Activated CD4-positive, alpha-beta T cell treated with anti-CD3 and anti-CD28 coated beads for 36 hours (primary cell): ENCODE data around the gene S100A9. TPM values are rescaled to one million over a fixed set of nuclear protein-coding genes. Genes with fewer than 3 reads are reported as not detected.

ENCODE experiments used
- ATAC-seq: fragments of 200-7000 bp; cut with Tn5 transposase; one replicate; pipeline ENCODE4 v1.10.0; 2021; ENCODE audit warnings: mild to moderate bottlenecking, moderate library complexity
- CTCF ChIA-PET: fragments of 350-600 bp; sonication (Branson Sonifier 250); formaldehyde crosslinking; loops from one replicate; lab custom pipeline; 2021; ENCODE audit warnings: antibody characterized with exemption; lab: Charles Lee
- POLR2A ChIA-PET: fragments of 350-600 bp; sonication (Branson Sonifier 250); formaldehyde crosslinking; loops from one replicate; lab custom pipeline; 2021; ENCODE audit warnings: antibody characterized with exemption, inconsistent platforms; lab: Charles Lee
- DNase-seq: peaks from one replicate; pipeline ENCODE4 v3.0.0-alpha.2; 2020
- H3K27ac Mint-ChIP-seq: one replicate; pipeline ENCODE4 v1.8.0; 2021; ENCODE audit warnings: mixed read lengths
- H3K27me3 Mint-ChIP-seq: one replicate; pipeline ENCODE4 v1.8.0; 2021; ENCODE audit warnings: mixed read lengths
- H3K36me3 Mint-ChIP-seq: one replicate; pipeline ENCODE4 v1.8.0; 2021; ENCODE audit warnings: low read depth, mixed read lengths
- H3K4me1 Mint-ChIP-seq: one replicate; pipeline ENCODE4 v1.8.0; 2021; ENCODE audit warnings: mixed read lengths
- H3K4me3 Mint-ChIP-seq: one replicate; pipeline ENCODE4 v1.8.0; 2021; ENCODE audit warnings: mild to moderate bottlenecking, moderate library complexity, mixed read lengths
- H3K9me3 Mint-ChIP-seq: one replicate; pipeline ENCODE4 v1.8.0; 2021; ENCODE audit warnings: low read depth, mixed read lengths
- intact Hi-C, 2 experiments: fragments of 100-400 bp; cut with DNase I in 1 of 2; cut with micrococcal nuclease in 1 of 2; formaldehyde crosslinking; loops; one replicate each; pipeline versions ENCODE4 v1.14.2 to v1.15.1; 2022 to 2024; cut with DNase I, micrococcal nuclease
- total RNA-seq, 2 experiments: library from RNA; stranded (reverse); gene quantifications; one replicate each; pipeline ENCODE4 v1.2.3, GENCODE V29; 2021

The S100A9 gene
- total RNA-seq, 2 experiments from 2014 or later, result not detected

- no peaks in the 10 kb centered on the region for H3K4me1 Mint-ChIP-seq
- ATAC-seq (no peak), DNase-seq (no peak)
- CTCF ChIA-PET, result no interaction called here
- H3K27me3 Mint-ChIP-seq, result peaks cover 2% of the 10 kb centered on the region
- intact Hi-C loops, result no loop called here
- no peaks in the 10 kb centered on the region for H3K36me3 Mint-ChIP-seq
- no peak overlapping the region for H3K27ac Mint-ChIP-seq
- no peak overlapping the region for H3K4me3 Mint-ChIP-seq
- POLR2A ChIA-PET, result no interaction called here
- H3K9me3 Mint-ChIP-seq, result peaks cover 8% of the 10 kb centered on the region
Measured at GRCh38 chr1:153333902-153334301, 23.8 kb upstream of the S100A9 start.

GRCh38 chr1:153336650-153337049 is 21.0 kb upstream of the S100A9 start:
- Mint-ChIP-seq H3K4me3 (no peak overlapping the region), H3K27me3 (peaks cover 3% of the 10 kb centered on the region), H3K36me3 (no peaks in the 10 kb centered on the region), H3K4me1 (peaks cover 12% of the 10 kb centered on the region), H3K9me3 (peaks cover 3% of the 10 kb centered on the region), H3K27ac (no peak overlapping the region)
- ChIA-PET CTCF (interaction anchor here (0.8 to 1.3 kb wide), 2 partner anchors 15 to 162 kb away, joined by 3 to 7 read pairs; no protein-coding TSS in a partner anchor), POLR2A (no interaction called here)
- intact Hi-C loops, result no loop called here
- DNase-seq (no peak), ATAC-seq (no peak)

GRCh38 chr1:153337980-153338853 is 19.4 kb upstream of the S100A9 start:
- Mint-ChIP-seq H3K27ac (no peak overlapping the region), H3K4me1 (peaks cover 12% of the 10 kb centered on the region), H3K36me3 (no peaks in the 10 kb centered on the region), H3K4me3 (no peak overlapping the region), H3K27me3 (peaks cover 3% of the 10 kb centered on the region), H3K9me3 (no peaks in the 10 kb centered on the region)
- DNase-seq, result no peak
- no peak for ATAC-seq
- ChIA-PET CTCF (interaction anchor here (0.6 kb wide), 1 partner anchor 353 kb away, joined by 3 read pairs; no protein-coding TSS in a partner anchor), POLR2A (no interaction called here)
- intact Hi-C loops, result no loop called here

GRCh38 chr1:153339802-153340201 is 17.9 kb upstream of the S100A9 start:
- peak; percentile 9 for ATAC-seq
- intact Hi-C loops, result no loop called here
- Mint-ChIP-seq H3K27ac (no peak overlapping the region), H3K4me3 (no peak overlapping the region), H3K9me3 (no peaks in the 10 kb centered on the region), H3K4me1 (peaks cover 27% of the 10 kb centered on the region), H3K36me3 (no peaks in the 10 kb centered on the region), H3K27me3 (peaks cover 3% of the 10 kb centered on the region)
- CTCF ChIA-PET, result no interaction called here
- no peak for DNase-seq
- POLR2A ChIA-PET, result no interaction called here

GRCh38 chr1:153340356-153340755 is 17.3 kb upstream of the S100A9 start:
- no peak overlapping the region for H3K27ac Mint-ChIP-seq
- CTCF ChIA-PET, result no interaction called here
- ATAC-seq, result no peak
- no peak for DNase-seq
- no peaks in the 10 kb centered on the region for H3K36me3 Mint-ChIP-seq
- H3K4me1 Mint-ChIP-seq, result peaks cover 31% of the 10 kb centered on the region
- no peaks in the 10 kb centered on the region for H3K9me3 Mint-ChIP-seq
- H3K4me3 Mint-ChIP-seq, result no peak overlapping the region
- intact Hi-C loops, result no loop called here
- peaks cover 3% of the 10 kb centered on the region for H3K27me3 Mint-ChIP-seq
- POLR2A ChIA-PET, result no interaction called here

GRCh38 chr1:153341431-153341934 is 16.2 kb upstream of the S100A9 start:
- no peak overlapping the region for H3K4me3 Mint-ChIP-seq
- POLR2A ChIA-PET, result no interaction called here
- CTCF ChIA-PET, result interaction anchor here (0.7 to 3.4 kb wide), 3 partner anchors 11 to 102 kb away, joined by 3 to 20 read pairs (median 3); partner anchors contain the start of gene S100A9

GRCh38 chr1:153342178-153342577 is 15.5 kb upstream of the S100A9 start:
- DNase-seq, result no peak
- Mint-ChIP-seq H3K9me3 (no peaks in the 10 kb centered on the region), H3K27ac (no peak overlapping the region), H3K4me1 (peaks cover 45% of the 10 kb centered on the region), H3K27me3 (peaks cover 5% of the 10 kb centered on the region), H3K36me3 (no peaks in the 10 kb centered on the region), H3K4me3 (no peak overlapping the region)
- ATAC-seq, result no peak
- CTCF ChIA-PET, result interaction anchor here (0.7 to 3.4 kb wide), 2 partner anchors 10 to 103 kb away, joined by 3 to 20 read pairs; no protein-coding TSS in a partner anchor
- POLR2A ChIA-PET, result no interaction called here
- intact Hi-C loops, result no loop called here

More at GRCh38 chr1:153341431-153341934, 16.2 kb upstream of the S100A9 start:
- ATAC-seq (no peak), DNase-seq (no peak)
- intact Hi-C loops, result no loop called here
- Mint-ChIP-seq H3K4me1 (peaks cover 42% of the 10 kb centered on the region), H3K9me3 (no peaks in the 10 kb centered on the region), H3K36me3 (no peaks in the 10 kb centered on the region), H3K27me3 (peaks cover 5% of the 10 kb centered on the region), H3K27ac (no peak overlapping the region)

- POLR2A ChIA-PET, result no interaction called here
Measured at GRCh38 chr1:153343040-153343681, 14.5 kb upstream of the S100A9 start.

GRCh38 chr1:153343811-153344717 is 13.6 kb upstream of the S100A9 start:
- Mint-ChIP-seq H3K4me3 (no peak overlapping the region), H3K4me1 (peaks cover 45% of the 10 kb centered on the region)
- intact Hi-C loops, result no loop called here

More at GRCh38 chr1:153343040-153343681, 14.5 kb upstream of the S100A9 start:
- no peaks in the 10 kb centered on the region for H3K36me3 Mint-ChIP-seq
- H3K4me1 Mint-ChIP-seq, result peaks cover 45% of the 10 kb centered on the region
- ATAC-seq (no peak), DNase-seq (no peak)
- no peak overlapping the region for H3K4me3 Mint-ChIP-seq
- CTCF ChIA-PET, result interaction anchor here (0.8 to 3.4 kb wide), 3 partner anchors 9 to 152 kb away, joined by 3 to 20 read pairs (median 5); no protein-coding TSS in a partner anchor
- peaks cover 8% of the 10 kb centered on the region for H3K27me3 Mint-ChIP-seq
- peak overlapping the region; percentile 20 for H3K27ac Mint-ChIP-seq
- H3K9me3 Mint-ChIP-seq, result no peaks in the 10 kb centered on the region
- intact Hi-C loops, result no loop called here

GRCh38 chr1:153344718-153345025 is 13.0 kb upstream of the S100A9 start:
- Mint-ChIP-seq H3K9me3 (no peaks in the 10 kb centered on the region), H3K4me3 (no peak overlapping the region)

More at GRCh38 chr1:153343811-153344717, 13.6 kb upstream of the S100A9 start:
- ATAC-seq (no peak), DNase-seq (no peak)
- H3K27ac Mint-ChIP-seq, result peak overlapping the region; percentile 20
- H3K36me3 Mint-ChIP-seq, result no peaks in the 10 kb centered on the region
- H3K9me3 Mint-ChIP-seq, result no peaks in the 10 kb centered on the region
- POLR2A ChIA-PET, result no interaction called here
- peaks cover 9% of the 10 kb centered on the region for H3K27me3 Mint-ChIP-seq
- CTCF ChIA-PET, result interaction anchor here (0.9 to 3.4 kb wide), 2 partner anchors 8 to 151 kb away, joined by 5 to 20 read pairs; no protein-coding TSS in a partner anchor

More at GRCh38 chr1:153344718-153345025, 13.0 kb upstream of the S100A9 start:
- CTCF ChIA-PET, result interaction anchor here (3.4 kb wide), 1 partner anchor 8 kb away, joined by 20 read pairs; no protein-coding TSS in a partner anchor
- peaks cover 9% of the 10 kb centered on the region for H3K27me3 Mint-ChIP-seq
- H3K4me1 Mint-ChIP-seq, result peaks cover 38% of the 10 kb centered on the region
- intact Hi-C loops, result no loop called here
- H3K27ac Mint-ChIP-seq, result no peak overlapping the region
- DNase-seq (no peak), ATAC-seq (no peak)
- POLR2A ChIA-PET, result no interaction called here
- H3K36me3 Mint-ChIP-seq, result no peaks in the 10 kb centered on the region
